AG08396 (cell line): ENCODE results near the gene ZNF768.
"Not testable (repeated sequence)": the region's sequence is repeated elsewhere in the genome, so short reads cannot be mapped to it uniquely, and the experiment has no call there.

Source experiments
- DNase-seq: peaks from one replicate; pipeline ENCODE4 v3.0.0; 2012; ENCODE audit warnings: low spot score, mixed read lengths

The ZNF768 gene

DNA sequence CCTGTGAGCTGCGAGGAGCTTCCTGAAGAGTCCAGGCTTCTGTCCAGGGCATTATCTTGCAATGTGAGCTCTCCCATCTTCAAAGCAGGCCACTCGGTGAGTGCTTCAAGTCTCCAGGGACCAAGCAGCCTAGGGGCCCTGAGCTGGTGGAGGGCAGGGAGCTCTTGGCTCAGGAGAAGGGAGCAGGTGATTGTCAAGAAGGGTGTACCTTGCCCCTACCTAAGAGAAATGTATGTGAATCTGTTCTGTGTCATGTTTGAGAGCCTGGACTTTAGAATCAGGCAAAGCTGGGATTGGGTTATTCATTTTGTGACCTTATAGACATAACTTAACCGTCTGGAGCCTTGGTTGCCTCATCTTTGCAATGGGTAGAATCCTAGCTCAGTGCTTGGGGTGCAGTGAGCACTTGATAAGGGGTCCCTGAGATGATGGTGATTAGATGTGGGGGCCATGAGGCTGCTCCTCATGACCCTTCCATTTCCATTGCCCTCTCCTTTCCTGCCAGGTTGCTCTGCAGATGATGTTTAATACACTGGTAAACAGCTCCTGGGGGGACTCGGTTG is 15.9 kb downstream of the ZNF768 start:
- no peak for DNase-seq

GRCh38 chr16:30509081-30509765 is 17.1 kb downstream of the ZNF768 start:
- no peak for DNase-seq

- no peak for DNase-seq
Measured at GRCh38 chr16:30503403-30504296, 22.7 kb downstream of the ZNF768 start.

DNA sequence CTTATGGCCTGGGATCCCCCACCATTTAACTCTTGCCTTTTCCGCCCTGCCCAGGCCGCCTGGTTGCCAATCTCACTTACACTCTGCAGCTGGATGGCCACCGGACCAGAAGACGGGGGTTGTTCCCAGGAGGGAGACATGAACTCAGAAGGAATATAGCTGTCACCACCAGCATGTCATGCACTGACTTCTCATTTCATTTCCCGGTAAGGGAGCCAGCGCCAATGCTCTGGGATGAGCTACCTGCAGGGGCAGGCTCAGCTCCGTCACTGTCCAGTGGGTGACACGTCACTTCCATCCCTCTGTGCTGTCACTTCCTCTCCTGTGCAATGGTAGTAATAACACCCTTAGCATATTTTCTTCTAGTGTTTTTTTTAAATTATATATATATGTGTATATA is 27.1 kb downstream of the ZNF768 start:
- DNase-seq, result no peak

GRCh38 chr16:30494709-30495108 is 31.7 kb downstream of the ZNF768 start:
- DNase-seq, result no peak

- DNase-seq, result no peak
Measured at GRCh38 chr16:30493941-30494488, 32.4 kb downstream of the ZNF768 start.

DNA sequence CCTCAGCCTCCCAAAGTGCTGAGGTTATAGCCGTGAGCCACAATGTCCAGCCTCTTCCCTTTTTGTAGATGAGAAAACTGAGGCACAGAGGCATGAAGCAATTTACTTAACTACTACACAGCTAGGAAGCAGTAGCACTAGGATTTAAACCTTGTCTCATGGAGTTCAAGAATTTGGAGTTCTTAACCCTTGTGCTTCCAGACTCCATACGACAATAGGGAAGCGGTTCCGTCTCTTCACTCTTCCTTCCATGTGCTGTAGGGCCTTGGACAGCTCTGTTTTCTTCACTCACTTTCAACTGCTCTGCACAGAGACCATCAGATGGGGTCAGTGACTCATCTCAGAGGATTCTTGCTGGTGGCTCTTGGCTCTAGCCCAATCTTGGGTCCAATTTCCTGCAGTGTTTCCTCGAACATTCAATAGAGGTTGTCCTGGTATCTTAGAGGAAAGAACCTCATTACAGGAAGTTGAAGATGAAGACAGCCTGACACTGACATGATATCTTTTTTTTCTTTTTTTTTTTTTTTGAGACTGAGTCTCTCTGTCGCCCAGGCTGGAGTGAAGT is 34.5 kb downstream of the ZNF768 start:
- peak; percentile 76 for DNase-seq

DNA sequence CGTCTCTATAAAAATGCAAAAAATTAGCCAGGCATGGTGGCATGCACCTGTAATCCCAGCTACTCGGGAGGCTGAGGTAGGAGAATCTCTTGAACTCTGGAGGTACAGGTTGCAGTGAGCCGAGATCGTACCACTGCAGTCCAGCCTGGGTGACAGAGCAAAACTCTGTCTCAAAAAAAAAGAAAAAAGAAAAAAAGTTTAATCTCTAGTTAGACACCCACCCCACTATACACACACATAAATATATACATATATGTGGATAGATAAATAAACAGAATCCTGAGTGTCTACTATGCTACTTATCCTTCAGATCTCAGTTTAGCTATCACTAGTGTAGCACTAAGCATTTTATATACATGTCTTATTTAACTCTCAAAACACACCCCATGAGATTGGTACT is 35.1 kb downstream of the ZNF768 start:
- no peak for DNase-seq

GRCh38 chr16:30490210-30490609 is 36.2 kb downstream of the ZNF768 start:
- DNase-seq, result no peak

DNA sequence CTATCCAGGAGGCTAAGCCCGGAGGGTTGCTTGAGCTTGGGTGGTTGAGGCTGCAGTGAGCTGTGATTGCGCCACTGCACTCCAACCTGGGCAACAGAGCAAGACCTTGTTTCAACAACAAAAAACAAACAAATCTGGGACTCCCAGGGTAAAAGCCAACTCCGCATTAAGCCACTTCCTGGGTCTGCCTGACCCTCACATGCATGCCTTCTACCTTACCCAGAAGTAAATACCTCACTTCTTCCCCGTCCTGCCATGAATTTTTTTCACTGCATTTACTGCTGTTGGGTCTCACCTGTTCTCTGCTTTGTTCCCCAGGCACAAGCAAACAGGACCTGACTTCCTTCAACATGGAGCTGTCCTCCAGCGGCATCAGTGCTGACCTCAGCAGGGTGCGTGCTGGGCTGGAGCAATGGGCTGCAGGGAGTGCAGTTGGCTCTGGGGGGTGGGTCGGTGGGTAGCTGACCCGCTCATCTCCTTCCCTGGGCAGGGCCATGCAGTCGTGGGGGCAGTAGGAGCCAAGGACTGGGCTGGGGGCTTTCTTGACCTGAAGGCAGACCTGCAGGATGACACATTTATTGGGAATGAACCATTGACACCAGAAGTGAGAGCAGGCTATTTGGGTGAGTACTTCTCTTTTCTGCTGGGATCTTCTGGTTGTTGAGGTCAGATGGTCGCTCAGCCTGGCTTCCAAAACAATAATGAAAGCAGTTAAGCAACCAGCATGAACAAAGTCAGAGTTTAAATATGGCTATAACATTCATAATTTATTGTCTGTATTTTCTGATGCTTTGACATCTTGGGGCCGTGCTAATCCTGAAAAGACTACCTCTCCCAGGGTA is 37.4 kb downstream of the ZNF768 start:
- DNase-seq, result no peak

DNA sequence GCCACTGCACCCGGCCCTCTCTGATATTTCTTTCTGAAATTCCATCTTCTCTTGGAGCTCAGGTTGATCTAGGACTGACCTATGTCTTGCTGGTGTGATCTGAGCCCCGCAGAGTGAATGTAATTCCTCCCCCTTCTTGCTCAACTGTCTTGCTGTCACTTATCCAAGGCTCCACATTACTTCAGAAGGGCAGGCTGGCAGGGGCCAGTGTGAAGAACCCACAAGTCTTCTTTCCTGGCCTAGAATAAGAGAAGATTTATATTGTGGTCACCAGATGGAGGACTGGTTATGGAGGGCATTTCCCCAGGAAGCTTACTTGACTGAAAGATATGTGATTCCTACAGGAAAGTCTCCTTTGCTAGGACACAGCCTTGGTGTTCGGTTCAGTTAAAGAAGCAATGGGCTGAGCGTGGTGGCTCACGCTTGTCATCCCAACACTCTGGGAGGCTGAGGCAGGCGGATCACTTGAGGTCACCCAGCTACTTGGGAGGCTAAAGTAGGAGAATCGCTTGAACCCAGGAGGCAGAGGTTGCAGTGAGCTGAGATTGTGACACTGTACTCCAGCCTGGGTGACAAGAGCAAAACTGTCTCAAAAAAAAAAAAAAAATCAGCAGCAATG is 40.4 kb downstream of the ZNF768 start:
- no peak for DNase-seq

DNA sequence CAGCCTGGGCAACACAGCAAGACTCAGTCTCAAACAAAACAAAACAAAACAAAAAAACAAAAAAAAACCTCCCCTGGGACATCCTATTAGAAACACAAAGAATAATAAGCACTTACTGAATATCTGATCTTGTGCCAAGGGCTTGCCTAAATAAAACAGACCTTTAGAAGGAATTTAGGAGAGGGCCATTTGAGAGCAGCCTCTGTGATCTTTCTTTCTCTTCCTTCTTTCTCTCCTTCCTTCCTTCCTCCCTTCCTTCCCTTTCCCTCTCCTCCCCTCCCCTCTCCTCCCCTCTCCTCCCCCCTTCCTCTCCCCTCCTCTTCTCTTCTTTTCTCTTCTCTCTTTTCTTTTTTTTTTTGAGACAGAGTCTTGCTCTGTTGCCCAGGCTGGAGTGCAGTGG is 41.5 kb downstream of the ZNF768 start:
- DNase-seq, result no peak

GRCh38 chr16:30482366-30482765 is 44.0 kb downstream of the ZNF768 start:
- no peak for DNase-seq

DNA sequence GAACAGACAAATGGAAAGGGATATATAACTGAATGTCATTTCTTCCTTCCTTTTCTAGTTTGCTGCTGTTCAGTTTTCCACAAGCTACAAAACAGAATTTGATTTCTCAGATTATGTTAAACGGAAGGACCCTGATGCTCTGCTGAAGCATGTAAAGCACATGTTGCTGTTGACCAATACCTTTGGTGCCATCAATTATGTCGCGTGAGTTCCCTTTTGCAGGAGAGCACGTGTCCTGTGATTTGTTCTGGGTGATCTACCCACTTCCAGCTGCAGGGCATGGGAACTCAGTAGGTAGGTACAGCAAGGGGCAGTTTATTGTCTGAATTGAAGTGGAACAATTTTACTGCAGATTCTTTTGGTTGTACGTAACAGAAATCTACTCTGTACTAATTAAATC is 45.0 kb downstream of the ZNF768 start:
- DNase-seq, result no peak

- DNase-seq, result no peak
Measured at GRCh38 chr16:30478766-30479478, 47.4 kb downstream of the ZNF768 start.

GRCh38 chr16:30477773-30478172 is 48.6 kb downstream of the ZNF768 start:
- DNase-seq, result not testable (repeated sequence)

- no peak for DNase-seq
Measured at GRCh38 chr16:30476991-30477390, 49.4 kb downstream of the ZNF768 start.

DNA sequence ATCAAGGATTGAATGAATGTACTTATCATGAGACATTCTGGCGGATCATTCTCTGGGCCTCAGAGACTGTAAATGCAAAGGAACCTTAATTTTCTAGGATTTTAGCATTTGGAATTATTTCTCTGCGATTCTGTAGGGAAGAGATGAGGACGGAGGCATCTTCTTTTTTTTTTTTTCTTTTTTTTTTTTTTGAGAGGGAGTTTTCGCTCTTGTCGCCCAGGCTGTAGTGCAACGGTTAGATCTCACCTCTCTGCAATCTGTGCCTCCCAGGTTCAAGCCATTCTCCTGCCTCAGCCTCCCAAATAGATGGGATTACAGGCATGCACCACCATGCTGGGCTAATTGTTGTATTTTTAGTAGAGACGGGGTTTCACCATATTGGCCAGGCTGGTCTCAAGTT is 51.7 kb downstream of the ZNF768 start:
- no peak for DNase-seq

GRCh38 chr16:30474074-30474452 is 52.3 kb downstream of the ZNF768 start:
- DNase-seq, result no peak
